Measurements from ENCODE around the gene ZNF74.
"Not testable (repeated sequence)": the region's sequence is repeated elsewhere in the genome, so short reads cannot be mapped to it uniquely, and the experiment has no call there.

The ZNF74 gene

DNA sequence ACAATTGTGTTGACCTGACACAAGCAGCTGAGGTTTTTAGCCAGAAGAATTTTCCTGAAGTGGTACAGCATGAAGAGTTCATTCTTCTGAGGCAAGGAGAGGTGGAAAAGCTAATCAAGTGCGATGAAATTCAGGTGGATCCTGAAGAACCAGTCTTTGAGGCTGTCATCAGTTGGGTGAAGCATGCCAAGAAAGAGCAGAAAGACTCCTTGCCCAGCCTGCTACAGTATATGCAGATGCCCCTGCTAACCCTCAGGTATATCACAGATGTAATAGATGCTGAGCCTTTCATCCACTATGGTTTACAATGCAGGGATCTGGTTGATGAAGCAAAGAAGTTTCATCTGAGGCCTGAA lies 56.6 kb downstream of the ZNF74 start:
- DNase-seq, result no peak

- not testable (repeated sequence) for DNase-seq
These were observed 57.3 kb downstream of the ZNF74 start for GRCh38 chr22:20451129-20451778.

DNA sequence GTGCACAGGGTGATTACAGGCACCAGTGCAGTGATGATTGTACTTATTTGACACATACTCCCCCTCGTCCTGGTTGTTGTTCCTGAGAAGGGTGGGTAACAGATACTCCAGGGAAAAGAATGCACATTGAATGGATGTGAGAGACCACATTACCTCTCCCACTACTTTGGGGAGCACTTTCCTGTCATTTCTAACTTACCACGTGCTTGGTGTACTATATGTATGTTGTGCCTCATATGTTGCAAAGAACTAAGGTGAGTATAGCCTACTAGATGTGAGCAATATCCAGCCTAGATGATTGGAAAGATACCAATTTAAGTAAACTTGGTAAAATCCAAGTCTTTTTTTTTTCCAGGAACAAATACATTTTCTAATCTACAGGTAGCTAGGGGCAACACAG lies 58.0 kb downstream of the ZNF74 start:
- no peak for DNase-seq

GRCh38 chr22:20453222-20453621 lies 59.3 kb downstream of the ZNF74 start:
- no peak for DNase-seq

DNA sequence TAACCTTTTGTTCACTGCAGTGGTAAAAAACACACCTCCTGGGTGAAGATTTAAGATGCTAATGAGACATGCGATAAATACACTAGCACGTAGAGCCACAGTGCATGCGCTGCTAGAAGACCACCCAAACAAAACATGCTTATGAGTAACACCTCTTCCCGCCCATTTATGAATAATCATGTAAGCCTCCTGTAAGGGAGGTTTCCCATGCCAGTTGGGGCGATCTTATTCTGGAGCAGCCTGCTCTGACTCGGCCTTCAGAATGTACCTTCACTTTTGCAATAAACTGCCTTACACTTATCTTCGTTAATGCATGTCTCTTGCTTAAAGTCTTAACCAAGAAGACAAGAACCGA lies 61.7 kb downstream of the ZNF74 start:
- no peak for DNase-seq

DNA sequence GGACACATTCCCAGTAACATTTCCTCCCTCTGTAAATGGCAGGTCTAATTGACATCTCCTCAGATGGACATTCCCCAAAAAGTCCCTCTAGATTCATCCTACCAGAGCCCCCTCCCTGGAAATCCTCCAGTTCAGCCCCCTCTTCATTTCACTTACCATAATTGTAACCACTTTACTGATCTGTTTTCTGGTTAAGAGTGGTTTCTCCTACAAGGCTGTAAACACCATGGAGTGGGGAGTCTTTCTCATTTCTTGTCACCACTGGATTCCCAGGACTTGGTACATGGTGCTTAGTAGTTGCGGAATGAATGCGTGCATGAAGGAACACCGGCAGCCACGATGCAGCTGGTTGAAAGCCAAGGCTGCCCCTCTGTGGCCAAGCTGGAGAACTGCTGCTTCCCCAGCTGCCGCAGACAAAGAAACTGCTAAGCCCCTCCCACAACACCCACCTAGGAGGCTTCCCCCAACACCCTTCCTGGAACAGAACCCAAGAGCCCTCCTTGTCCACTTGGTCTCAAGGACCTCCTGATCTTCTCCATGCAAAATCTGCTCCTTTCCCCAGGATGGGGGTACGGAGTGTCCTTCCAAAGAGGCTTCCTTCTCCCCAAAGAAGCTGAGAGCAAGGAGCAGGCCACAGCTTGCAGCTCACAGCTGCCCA lies 62.2 kb downstream of the ZNF74 start:
- DNase-seq, result peak; percentile 74

DNA sequence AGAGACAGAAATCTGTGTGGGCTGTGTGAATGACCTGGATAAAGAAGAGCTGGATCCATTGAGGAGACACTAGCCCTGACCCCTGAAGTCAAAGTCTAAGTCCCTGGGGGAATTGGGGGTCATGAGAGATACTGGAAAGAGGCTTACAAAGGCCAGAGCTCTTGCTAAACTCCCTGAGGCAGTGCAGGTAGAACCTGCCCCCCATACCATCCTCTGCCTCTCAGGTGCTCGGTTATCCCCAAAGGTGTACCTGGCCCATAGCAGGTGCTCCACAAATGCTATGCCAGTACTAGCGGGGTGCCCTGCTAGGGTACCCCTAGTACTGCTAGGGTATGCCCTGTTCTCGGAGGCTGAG lies 62.7 kb downstream of the ZNF74 start:
- DNase-seq, result no peak

DNA sequence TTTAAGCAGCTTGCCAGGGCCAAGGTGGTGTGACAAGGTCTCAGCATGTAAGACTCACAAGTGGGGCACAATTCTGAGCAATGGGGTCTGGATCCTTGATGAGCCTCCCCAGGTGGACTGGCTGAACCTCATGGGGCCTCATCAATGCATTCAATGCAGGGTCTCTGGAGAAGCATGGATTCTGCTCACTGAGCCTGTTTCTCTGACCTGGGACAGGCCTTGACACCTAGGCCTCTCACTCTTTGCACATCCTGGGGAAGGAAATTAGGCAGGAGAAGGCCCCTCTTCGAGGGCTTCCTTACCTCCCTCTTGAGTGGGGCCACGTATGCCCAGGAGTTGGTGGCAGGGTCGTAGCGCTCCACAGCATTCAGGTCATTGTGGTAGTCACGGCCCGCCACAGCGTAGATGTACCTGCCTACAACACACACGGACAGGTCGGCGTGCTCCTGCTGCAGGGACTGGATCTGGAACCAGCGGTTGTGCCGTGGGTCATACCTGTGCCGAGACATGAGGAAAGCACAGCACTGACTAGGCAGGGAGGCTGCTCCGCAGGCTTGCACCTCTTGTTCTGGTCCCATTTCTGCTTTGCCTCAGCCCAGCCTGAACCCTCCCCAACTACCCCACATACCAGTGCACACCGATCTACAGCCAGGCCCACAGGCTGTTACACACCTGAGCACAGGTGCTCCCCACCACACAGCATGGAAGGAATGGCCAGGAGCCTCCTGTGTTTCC lies 63.7 kb downstream of the ZNF74 start:
- DNase-seq, result no peak

Data from CD4-positive, alpha-beta T cell treated with Interleukin-4 for 4 hours (primary cell).